NCI-H526 treated with DMSO at 0.1 percent for 48 hours (cell line): ENCODE results near the gene MAP3K9.
A peak's percentile ranks its signal among the peaks of the same experiment; 100 is the strongest.

Source experiments
- DNase-seq: peaks from one replicate; lab custom pipeline; 2025; lab: John Stamatoyannopoulos, UW

MAP3K9 gene

GRCh38 chr14:70821584-70822529 lies 12.5 kb upstream of the MAP3K9 start:
- peak; percentile 5 for DNase-seq

DNA sequence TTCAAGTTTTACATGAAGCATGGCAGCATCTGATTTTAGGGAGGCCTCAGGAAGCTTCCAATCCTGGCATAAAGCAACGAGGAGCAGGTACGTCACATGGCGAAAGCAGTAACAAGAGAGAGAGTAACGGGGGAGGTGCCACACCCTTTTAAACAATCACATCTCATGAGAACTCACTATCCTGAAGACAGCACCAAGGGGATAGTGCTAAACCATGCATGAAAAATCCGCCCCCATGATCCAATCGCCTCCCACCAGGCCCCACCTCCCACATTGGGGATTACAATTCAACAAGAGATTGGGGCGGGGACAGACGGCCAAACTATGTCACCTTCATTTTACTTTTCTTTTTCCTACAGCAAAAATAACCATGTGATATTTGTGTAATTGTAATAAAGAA lies 7.2 kb upstream of the MAP3K9 start:
- DNase-seq = no peak

- DNase-seq = peak; percentile 48
These were observed 5.2 kb upstream of the MAP3K9 start for GRCh38 chr14:70814466-70814865.

DNA sequence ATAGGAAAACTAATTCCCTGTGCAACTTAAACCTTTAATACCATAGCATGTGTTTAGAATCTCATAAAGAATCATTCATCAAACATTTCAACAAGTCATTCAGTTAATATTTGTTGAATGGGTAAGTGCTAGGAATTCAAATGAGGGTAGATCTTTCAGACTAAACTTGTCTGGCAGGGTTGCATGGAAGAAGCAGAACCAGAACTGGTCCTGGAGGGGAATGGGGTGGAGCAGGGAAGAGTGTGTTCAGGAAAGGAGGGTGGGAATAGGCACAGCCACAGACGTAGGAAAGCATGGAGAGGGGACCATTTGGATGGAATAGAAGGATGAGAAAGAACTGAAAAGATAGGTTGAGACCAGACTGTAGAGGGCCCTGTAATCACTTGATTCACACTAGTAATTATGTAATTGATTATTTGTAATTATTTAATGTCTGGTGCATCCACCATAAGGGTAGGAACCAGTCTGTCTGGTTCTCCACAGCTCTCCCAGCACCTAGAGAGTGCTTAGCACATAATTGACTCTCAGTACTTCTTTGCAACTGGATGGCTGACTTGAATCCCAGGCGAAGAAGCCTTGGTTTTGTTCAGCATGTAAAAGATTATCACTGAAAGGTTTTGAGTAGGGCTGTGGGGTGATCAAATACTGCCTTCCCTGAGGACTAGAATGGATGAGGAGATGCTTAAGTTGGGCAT lies 3.0 kb upstream of the MAP3K9 start:
- no peak for DNase-seq

DNA sequence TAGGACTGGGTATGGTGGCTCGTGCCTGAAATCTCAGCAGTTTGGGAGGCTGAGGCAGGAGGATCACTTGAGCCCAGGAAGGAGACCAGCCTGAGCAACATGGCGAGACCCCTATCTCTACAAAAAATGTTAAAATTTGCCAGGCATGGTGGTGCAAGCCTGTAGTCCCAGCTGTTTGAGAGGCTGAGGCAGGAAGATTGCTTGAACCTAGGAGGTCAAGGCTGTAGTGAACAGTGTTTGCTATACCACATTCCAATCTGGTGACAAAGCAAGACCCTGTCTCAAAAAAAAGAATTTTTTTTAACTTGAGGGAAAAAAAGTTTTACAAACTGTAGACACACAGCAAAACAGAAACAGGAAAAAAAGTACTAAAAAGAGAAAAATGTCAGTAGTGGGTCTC lies 2.3 kb upstream of the MAP3K9 start:
- DNase-seq = no peak

DNA sequence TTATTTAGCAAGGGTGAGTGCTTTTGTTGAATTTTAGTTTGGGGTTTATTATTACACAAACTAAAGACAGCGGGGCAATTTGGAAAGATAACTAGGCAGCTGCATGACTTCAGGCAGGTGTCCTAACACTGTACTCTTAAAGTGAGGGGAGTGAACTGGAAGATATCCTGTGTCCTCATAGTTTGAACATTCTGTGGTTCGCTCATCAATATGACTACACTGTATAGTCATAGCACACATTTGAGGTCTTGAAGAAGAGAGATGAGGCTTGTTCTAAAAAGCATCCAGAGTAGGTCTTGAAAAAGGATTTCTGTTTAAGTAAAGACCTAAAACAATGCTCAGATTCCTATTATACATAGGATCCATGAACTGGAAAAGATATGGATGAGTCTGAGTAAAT lies 1.7 kb upstream of the MAP3K9 start:
- no peak for DNase-seq

DNA sequence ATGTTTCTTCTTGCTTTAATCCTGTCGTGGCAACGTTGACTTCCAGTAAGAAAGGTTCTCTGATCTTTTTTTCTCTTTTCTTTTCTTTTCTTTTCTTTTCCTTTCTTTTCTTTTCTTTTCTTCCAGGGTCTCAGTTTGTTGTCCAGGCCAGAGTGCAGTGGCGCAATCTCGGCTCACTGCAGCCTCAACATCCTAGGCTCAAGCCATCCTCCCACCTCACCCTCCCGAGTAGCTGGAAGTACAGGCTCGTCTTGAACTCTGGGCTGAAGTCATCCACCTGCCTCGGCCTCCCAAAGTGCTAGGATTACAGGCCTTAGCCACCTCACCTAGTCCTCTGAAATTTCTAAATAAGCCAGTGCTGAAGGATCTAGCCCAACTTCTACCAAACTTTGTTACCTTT lies 1.3 kb upstream of the MAP3K9 start:
- no peak for DNase-seq

DNA sequence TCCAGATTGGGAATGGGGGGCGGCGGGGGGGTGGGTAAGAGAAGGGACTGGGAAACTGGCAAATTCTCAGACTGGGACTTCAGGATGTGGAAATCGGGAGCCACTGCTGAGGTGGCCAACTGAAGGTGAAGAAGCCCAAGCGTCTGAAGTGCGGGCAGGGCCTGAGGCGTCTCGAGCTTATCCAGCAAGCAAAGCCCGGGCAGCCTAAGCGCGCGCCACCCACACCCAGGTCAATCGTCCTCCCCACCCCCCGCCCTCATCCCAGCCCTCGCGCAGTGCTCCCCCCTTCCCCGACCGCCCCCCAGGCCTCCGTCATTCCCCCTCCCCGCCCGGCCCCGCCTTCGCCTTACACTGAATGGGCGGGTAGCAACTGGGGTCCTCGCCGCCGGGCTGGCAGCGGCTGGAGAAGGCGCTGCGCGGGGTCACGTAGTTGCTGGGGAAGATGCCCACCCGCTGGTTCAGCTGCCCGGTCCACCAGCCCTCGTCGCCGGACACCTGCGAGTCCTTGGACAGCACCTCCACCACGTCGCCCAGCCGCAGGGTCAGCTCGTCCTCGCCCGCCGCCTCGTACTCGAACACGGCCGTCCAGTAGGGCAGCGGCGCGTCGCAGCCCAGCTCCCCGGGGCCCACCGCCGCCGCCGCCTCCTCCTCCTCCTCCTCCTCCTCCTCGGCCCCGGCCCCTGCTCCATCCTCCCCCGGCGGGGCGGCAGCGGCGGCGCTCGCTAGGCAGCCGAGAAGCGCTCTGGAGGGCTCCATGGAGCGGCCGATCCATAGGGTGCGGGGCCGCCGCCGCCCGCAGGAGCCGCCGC lies 693 bp downstream of the MAP3K9 start:
- peak; percentile 44 for DNase-seq

DNA sequence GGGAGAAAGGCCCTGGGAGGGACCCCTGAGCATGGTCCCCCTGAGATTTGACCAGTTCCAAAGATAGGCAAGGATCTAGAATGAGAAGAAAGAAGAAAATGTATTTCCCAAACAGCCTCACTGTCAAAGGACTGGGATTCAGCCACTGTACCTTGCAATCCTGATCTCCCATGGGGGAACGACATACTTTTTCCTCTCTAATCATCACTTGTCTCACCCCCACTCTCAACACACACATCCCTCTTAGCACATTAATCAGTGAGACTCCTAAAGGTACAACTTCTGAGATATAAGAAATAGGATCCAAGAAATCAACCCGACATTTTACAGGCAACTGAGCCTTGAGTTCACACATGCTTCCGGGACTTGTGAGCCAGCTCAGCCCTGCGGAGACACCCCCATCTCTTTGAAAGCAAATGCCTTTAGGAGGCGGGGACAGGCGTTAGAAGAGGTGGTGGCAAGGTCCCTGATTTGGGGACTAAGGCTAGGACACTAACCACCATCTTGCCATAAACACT lies 1.4 kb downstream of the MAP3K9 start:
- DNase-seq = no peak

DNA sequence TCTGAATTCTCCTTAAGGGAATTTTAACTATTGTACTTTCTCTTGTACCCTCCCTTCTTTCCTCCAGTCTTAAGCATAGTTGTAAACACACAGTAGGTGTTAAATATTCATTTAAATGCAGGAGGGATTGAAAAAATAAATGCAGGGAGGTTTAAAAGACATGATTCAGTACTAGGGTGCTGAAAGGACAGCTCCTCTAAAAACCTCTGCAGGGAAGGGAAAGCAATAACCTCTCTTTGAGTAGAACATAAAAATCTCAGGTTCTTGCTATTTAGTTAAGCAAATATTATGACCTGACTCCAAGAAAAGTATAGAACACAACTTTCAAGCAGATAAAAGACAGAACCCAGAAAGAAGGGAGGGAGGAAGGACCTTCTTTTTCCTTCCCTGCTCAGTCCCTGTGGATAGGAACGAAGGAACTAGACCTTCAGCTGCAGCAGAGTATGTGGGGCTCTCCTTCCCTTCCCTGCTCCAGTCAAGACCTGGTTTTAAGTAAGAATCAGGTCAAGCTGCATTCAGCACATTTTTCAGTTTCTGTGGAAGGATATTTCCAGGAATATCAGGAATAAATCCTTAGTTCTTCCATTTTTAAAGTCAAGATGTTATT lies 4.7 kb downstream of the MAP3K9 start:
- no peak for DNase-seq

- no peak for DNase-seq
These were observed 5.7 kb downstream of the MAP3K9 start for GRCh38 chr14:70803321-70804310.

GRCh38 chr14:70802379-70802778 lies 6.9 kb downstream of the MAP3K9 start:
- DNase-seq = no peak

DNA sequence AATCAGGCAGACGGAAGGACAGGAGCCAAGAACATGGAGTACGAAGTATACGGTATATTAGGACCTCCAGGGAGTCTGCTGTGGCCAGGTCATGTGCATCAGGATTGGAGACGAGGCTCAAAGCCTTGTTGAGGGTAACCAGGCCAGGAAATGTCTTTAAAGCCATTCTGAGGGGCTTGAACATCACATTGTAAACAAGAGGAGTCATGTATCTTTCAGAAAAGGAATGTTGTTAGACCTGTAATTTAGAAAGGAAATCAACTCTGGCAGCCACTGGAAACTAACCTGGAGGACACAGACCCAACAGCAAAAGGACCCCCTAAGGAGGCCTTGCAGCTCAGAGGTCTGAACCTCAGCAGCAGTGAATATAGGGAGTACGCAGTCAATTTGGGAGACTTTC lies 7.5 kb downstream of the MAP3K9 start:
- no peak for DNase-seq

- DNase-seq = no peak
These were observed 12.8 kb downstream of the MAP3K9 start for GRCh38 chr14:70796551-70796950.

DNA sequence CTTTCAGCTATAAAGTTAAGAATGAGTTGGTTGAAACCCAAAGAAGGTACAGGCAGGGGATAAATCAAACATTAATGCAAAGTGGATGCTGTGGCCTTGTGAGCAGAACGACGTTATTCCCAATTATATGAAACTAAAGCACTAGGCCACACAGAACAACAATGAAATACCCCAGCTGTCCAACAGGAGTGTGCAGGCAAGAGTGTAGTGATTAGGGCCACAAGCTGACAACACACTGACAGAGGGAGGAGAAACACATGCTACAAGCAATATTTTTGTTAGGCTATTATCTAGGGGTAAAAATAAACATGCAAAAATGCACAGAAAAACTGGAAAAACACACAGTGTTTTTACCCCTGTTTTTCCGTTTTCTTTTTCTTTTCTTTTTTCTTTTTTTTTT lies 15.0 kb downstream of the MAP3K9 start:
- DNase-seq = no peak

DNA sequence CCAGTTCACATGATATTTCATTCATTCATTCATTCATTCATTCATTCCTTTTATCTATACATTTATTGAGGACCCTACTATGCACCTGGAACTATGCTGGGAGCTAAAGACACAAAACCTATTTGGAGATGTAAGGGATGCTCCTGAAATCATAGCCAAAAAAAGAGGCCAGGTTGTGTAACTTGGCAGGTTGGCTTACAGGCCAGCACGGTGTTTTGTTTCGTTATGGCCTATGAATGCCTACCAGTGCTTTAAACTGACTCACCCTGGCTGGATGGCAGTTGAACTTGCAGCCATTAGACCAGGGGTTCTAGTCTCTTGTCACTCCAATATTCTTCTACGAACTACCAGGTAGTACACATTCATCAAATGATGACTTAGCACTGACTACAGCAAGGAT lies 15.7 kb downstream of the MAP3K9 start:
- no peak for DNase-seq

DNA sequence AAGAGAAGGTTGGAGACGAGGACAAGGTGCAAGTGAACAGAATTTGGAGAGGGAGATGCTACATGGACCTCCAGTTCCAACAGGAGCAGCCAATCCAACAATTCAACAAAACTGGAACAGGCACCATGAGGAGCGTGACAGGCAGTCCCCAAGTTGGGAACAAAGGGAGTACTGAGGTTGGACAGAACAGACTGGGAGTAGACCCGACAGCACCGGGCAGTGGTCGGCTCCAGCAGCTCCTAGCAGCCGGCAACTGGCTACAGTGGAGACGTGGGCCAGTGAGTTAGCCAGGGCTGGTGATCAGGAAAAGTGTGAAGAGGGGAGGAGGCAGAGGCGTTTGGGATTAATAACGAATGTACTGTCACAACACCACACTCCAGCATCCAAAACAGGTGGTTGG lies 16.4 kb downstream of the MAP3K9 start:
- no peak for DNase-seq

DNA sequence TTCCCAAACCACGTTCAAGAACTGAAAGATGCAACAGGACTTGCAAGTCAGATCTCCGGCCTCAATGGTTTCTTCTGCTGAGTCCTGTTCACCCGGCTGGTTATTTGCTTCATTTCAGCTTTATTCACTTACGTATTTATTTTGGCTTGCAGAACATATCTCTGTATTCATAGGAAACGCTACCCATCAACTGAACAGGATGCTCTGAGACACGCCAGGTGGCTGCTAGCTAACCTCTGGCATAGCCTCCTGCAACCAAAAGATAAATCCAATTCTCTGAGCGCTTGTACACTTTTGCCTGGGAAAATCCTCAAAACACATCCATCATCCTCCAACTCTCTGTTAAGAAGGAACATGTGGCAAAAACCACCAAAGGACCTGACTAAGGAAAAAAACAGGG lies 17.3 kb downstream of the MAP3K9 start:
- DNase-seq = no peak

- no peak for DNase-seq
These were observed 19.4 kb downstream of the MAP3K9 start for GRCh38 chr14:70789961-70790360.

DNA sequence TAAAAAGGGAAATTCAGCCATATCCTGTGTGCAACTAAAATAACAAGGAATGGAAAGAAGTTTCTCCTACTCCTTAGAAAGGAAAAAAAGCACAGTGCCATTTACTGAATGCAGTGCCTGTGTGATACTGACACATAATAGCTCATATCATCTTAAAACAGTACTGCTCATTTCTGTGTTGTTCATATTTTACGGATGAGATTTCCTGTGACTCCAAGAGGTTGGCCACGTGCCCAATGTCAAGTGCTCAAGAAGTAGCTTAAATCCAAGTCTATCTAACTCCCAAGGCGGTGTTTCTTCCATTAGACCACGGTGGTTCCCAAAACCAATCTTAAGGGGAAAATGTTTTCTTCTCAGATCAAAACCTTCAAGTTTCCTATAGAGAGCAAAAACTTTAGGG lies 20.0 kb downstream of the MAP3K9 start:
- no peak for DNase-seq

DNA sequence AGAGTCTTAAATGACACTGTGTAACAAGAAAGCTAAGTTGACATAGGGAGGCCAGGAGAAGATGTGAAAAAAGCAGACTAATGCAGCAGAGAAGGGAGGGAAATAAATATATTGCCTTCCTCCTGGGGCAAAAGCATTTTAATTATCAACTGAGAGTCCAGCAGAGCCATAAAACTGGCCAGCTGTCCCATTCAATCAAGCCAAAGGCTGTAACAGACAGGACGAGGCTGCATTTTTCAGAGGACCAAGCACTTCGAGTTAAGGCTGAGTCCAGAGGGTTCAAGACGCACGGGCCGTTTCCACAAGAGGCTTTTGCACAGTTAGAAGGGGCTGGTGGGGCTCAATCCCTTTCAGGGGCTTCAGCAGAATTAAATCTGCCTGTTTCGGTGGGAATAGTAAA lies 20.4 kb downstream of the MAP3K9 start:
- no peak for DNase-seq
